ENCODE results near the gene CFAP161. TPM values are rescaled to one million over a fixed set of nuclear protein-coding genes. Genes with fewer than 3 reads are reported as not detected.

The CFAP161 gene
- total and polyA plus RNA-seq, 7 donors, result 0.03 to 0.28 TPM; not detected in 5

DNA sequence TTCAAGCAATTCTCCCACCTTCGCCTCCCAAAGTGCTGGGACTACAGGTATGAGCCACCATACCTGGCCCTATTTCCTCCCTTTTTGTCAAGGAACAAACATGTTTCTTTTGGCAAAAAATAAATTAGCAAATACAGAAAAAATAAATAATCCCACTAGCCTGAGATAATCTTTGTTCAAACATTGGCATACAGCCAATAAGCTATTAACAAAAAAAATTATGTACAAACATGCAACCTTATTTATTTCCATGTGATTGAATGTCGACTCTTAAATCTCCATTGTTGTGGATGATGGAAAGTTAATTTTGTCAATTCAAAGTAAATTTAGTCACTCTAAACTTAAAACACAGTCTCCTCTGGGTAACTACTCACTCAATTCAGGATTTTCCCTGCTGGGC, 44.3 kb downstream of the CFAP161 start:
- H3K27ac ChIP-seq, result no peak overlapping the region
- 85 to 87% (median 87%) methylated on average over 2 of the region's 2 CpGs for WGBS, 3 donors
- DNase-seq (no peak), ATAC-seq (no peak)
- no peaks in the 10 kb centered on the region for H3K9me3 ChIP-seq
- H3K36me3 ChIP-seq (ENCODE audit: insufficient read depth in 1 of 2, low read depth in 1 of 2), result no peaks in the 10 kb centered on the region
- H3K4me1 ChIP-seq, result no peaks in the 10 kb centered on the region
- H3K4me3 ChIP-seq, result no peak overlapping the region
- H3K27me3 ChIP-seq (ENCODE audit: insufficient read depth in 3 of 3, low read length in 2 of 3), result peaks cover 0 to 5% (median 0%) of the 10 kb centered on the region in 3 donors
- intact Hi-C loops (cut with DNase I), result no loop called here
- TF ChIP-seq, protein P1, sequence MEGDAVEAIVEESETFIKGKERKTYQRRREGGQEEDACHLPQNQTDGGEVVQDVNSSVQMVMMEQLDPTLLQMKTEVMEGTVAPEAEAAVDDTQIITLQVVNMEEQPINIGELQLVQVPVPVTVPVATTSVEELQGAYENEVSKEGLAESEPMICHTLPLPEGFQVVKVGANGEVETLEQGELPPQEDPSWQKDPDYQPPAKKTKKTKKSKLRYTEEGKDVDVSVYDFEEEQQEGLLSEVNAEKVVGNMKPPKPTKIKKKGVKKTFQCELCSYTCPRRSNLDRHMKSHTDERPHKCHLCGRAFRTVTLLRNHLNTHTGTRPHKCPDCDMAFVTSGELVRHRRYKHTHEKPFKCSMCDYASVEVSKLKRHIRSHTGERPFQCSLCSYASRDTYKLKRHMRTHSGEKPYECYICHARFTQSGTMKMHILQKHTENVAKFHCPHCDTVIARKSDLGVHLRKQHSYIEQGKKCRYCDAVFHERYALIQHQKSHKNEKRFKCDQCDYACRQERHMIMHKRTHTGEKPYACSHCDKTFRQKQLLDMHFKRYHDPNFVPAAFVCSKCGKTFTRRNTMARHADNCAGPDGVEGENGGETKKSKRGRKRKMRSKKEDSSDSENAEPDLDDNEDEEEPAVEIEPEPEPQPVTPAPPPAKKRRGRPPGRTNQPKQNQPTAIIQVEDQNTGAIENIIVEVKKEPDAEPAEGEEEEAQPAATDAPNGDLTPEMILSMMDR (IDR thresholded peaks at IDR 0.05), result no peak

- Histone ChIP-seq H3K27me3 (ENCODE audit: insufficient read depth in 3 of 3, low read length in 2 of 3) (peaks cover 0 to 5% (median 0%) of the 10 kb centered on the region in 3 donors), H3K27ac (no peak overlapping the region), H3K4me1 (no peaks in the 10 kb centered on the region), H3K36me3 (ENCODE audit: insufficient read depth in 1 of 2, low read depth in 1 of 2) (no peaks in the 10 kb centered on the region), H3K9me3 (no peaks in the 10 kb centered on the region), H3K4me3 (no peak overlapping the region)
- no peak for DNase-seq
- intact Hi-C loops (cut with DNase I), result no loop called here
- TF ChIP-seq, protein P1 (IDR thresholded peaks at IDR 0.05), result no peak
- ATAC-seq, result no peak
- WGBS, 3 donors, result 55 to 69% (median 61%) methylated on average over 3 of the region's 3 CpGs
Observed at GRCh38 chr15:81181220-81181619, 47.1 kb downstream of the CFAP161 start.

GRCh38 chr15:81182031-81182755, 48.1 kb downstream of the CFAP161 start:
- TF ChIP-seq, protein P1 (IDR thresholded peaks at IDR 0.05), result no peak
- no peak overlapping the region for H3K27ac ChIP-seq
- 39 to 42% (median 39%) methylated on average over 13 of the region's 13 CpGs for whole genome bisulfite sequencing, 3 donors
- intact Hi-C loops (cut with DNase I), result no loop called here
- peak in 1 of 4 donors; percentile 44 for ATAC-seq
- no peaks in the 10 kb centered on the region for H3K4me1 ChIP-seq
- no peaks in the 10 kb centered on the region for H3K36me3 ChIP-seq (ENCODE audit: insufficient read depth in 1 of 2, low read depth in 1 of 2)
- DNase-seq, result no peak
- H3K9me3 ChIP-seq, result no peaks in the 10 kb centered on the region
- peak overlapping the region; percentile 42 for H3K4me3 ChIP-seq
- peaks cover 0 to 5% (median 0%) of the 10 kb centered on the region in 3 donors for H3K27me3 ChIP-seq (ENCODE audit: insufficient read depth in 3 of 3, low read length in 2 of 3)

DNA sequence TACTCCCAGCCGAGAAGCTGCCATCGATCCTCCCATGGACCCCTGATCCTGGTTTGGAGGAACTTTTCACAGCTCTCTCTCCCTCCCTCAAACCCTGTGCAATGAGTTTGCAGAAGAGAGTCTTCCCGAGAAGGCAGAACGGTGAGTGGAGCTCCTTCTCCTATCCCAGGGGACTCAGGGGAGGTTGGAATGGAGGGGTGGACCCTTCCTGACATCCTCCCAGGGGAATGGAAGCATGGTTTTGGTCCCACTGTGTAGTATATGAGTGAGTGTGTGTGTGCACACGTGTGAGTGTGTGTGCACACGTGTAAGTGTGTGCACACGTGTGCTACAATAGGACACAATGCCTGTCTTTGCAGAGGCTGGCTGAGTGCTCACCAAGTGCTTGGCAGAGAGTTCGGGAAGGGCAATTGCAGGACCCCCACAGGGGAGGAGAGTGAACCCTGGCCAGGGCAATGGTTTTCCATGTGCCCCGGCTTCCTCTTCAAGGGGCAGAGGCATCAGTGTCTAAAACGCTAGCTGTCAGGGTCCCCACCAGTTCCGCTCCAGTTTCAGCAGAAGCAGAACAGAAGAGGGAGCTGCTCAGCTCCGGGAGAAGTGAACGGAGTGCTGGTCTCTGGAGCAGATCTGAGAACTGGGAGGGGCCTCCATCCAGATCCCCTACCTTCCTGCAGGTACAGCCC, 48.8 kb downstream of the CFAP161 start:
- intact Hi-C loops (cut with DNase I), result no loop called here
- peak overlapping the region; percentile 42 for H3K4me3 ChIP-seq
- TF ChIP-seq, protein P1 (IDR thresholded peaks at IDR 0.05), result no peak
- H3K4me1 ChIP-seq, result no peaks in the 10 kb centered on the region
- ATAC-seq (peak in 3 of 4 donors; percentile 28 to 62 (median 31)), DNase-seq (no peak)
- H3K36me3 ChIP-seq (ENCODE audit: insufficient read depth in 1 of 2, low read depth in 1 of 2), result no peaks in the 10 kb centered on the region
- 33 to 37% (median 35%) methylated on average over 13 of the region's 13 CpGs for WGBS, 3 donors
- H3K9me3 ChIP-seq, result no peaks in the 10 kb centered on the region
- H3K27ac ChIP-seq, result no peak overlapping the region
- H3K27me3 ChIP-seq (ENCODE audit: insufficient read depth in 3 of 3, low read length in 2 of 3), result peaks cover 0 to 5% (median 0%) of the 10 kb centered on the region in 3 donors

Measured in psoas muscle (tissue), 8 donors.